ENCODE results near the gene TMEM54. TPM values are rescaled to one million over a fixed set of nuclear protein-coding genes. Genes with fewer than 3 reads are reported as not detected.

Gene TMEM54
- total and polyA plus RNA-seq, 10 of the 15 experiments (the other 5 are each of a cell fraction or from before 2014, with no cell fraction given), result 0.07 to 0.94 (median 0.56) TPM; not detected in 1

GRCh38 chr1:32881291-32881690, 19.9 kb downstream of the TMEM54 start:
- ATAC-seq, result no peak
- Histone ChIP-seq H3K9me3 (replicated peaks; ENCODE audit: control insufficient read depth, insufficient read depth, low read length) (no peaks in the 10 kb centered on the region), H3K9ac (ENCODE audit: control insufficient read depth, insufficient read depth, low read length) (no peak overlapping the region), H3K4me3 (no peak overlapping the region), H3K36me3 (ENCODE audit: control insufficient read depth in 2 of 2, insufficient read depth in 2 of 2, low read length in 1 of 2) (no peaks in the 10 kb centered on the region), H3K4me2 (ENCODE audit: control insufficient read depth, insufficient read depth) (no peak overlapping the region), H2AFZ (ENCODE audit: control insufficient read depth, low read depth, low read length) (no peak overlapping the region), H3K27me3 (replicated peaks in 1 of 2; ENCODE audit: control insufficient read depth in 2 of 2, insufficient read depth in 2 of 2, low read length in 1 of 2) (peaks cover 0 to 2% of the 10 kb centered on the region in 2 experiments; a peak in 3 of 4 replicates), H3K79me2 (ENCODE audit: control insufficient read depth, insufficient read depth, low read length) (no peaks in the 10 kb centered on the region), H3K27ac (ENCODE audit: control insufficient read depth, insufficient read depth) (no peak overlapping the region), H4K20me1 (ENCODE audit: control insufficient read depth, insufficient read depth) (no peaks in the 10 kb centered on the region), H3K4me1 (ENCODE audit: control insufficient read depth, insufficient read depth, low read length) (peaks cover 3% of the 10 kb centered on the region)
- intact Hi-C loops (cut with micrococcal nuclease; ENCODE audit: unreplicated experiment) (no loop called here), in situ Hi-C loops (cut with MboI) (no loop called here)
- no peak for DNase-seq (ENCODE audit: low read depth, low spot score)
- no TSS peak for BruUV-seq (replicated peaks)
- POLR2A ChIA-PET, result no interaction called here
- TF ChIP-seq MYB (IDR thresholded peaks at IDR 0.05; ENCODE audit: borderline replicate concordance, low read depth, low read length), result no peak
- no peak for TF ChIP-seq WRNIP1 (IDR thresholded peaks at IDR 0.05; ENCODE audit: borderline replicate concordance, low read depth, low read length)
- TF ChIP-seq SP1 (IDR thresholded peaks at IDR 0.05; ENCODE audit: low read depth, low read length), result no peak
- no peak for TF ChIP-seq SRF (IDR thresholded peaks at IDR 0.05; ENCODE audit: low read depth in 2 of 2, low read length in 2 of 2)
- no peak for TF ChIP-seq CBX5 (IDR thresholded peaks at IDR 0.05; ENCODE audit: low read depth)
- 18% methylated on average over 5 of the region's 5 CpGs for WGBS (ENCODE audit: insufficient coverage, insufficient replicate concordance, low lambda C conversion rate, missing lambda C conversion rate)
- SMC1A ChIA-PET (ENCODE audit: uncharacterized antibody, unreplicated experiment), result interaction anchor here (0.8 kb wide), 1 partner anchor 24 kb away, joined by 3 read pairs; no protein-coding TSS in a partner anchor
- no peak for FAIRE-seq
- CTCF ChIA-PET, result interaction anchor here (0.6 to 0.9 kb wide), 2 partner anchors 96 to 170 kb away, joined by 3 to 4 read pairs; no protein-coding TSS in a partner anchor
- RAD21 ChIA-PET (ENCODE audit: unreplicated experiment), result no interaction called here

GRCh38 chr1:32878637-32879041, 22.6 kb downstream of the TMEM54 start:
- POLR2A ChIA-PET, result interaction anchor here (0.6 kb wide), 1 partner anchor 196 kb away, joined by 5 read pairs; no protein-coding TSS in a partner anchor
- CTCF ChIA-PET, result interaction anchor here (0.6 to 1.4 kb wide), 6 partner anchors 38 to 667 kb away, joined by 3 to 11 read pairs (median 3); no protein-coding TSS in a partner anchor
- no peak for TF ChIP-seq CBX5 (IDR thresholded peaks at IDR 0.05; ENCODE audit: low read depth)
- TF ChIP-seq ELK1 (IDR thresholded peaks at IDR 0.05; ENCODE audit: low read depth, low read length), result no peak
- no peak for TF ChIP-seq EGR1 (IDR thresholded peaks at IDR 0.05; ENCODE audit: borderline replicate concordance in 1 of 2, low read depth in 2 of 2, low read length in 2 of 2)
- TF ChIP-seq IKZF1 (conservative IDR thresholded peaks at IDR 0.05), result no peak
- TF ChIP-seq TAF1 (IDR thresholded peaks at IDR 0.05; ENCODE audit: borderline replicate concordance, low read depth, low read length), result no peak
- TF ChIP-seq RCOR1 (conservative IDR thresholded peaks at IDR 0.05; ENCODE audit: low read depth, low read length), result no peak
- TF ChIP-seq CEBPB (IDR thresholded peaks at IDR 0.05; ENCODE audit: borderline replicate concordance in 1 of 2, low read depth in 2 of 2, low read length in 2 of 2), result no peak
- Histone ChIP-seq H3K27me3 (replicated peaks in 1 of 2; ENCODE audit: control insufficient read depth in 2 of 2, insufficient read depth in 2 of 2, low read length in 1 of 2) (no peaks in the 10 kb centered on the region), H3K9ac (ENCODE audit: control insufficient read depth, insufficient read depth, low read length) (no peak overlapping the region), H3K9me3 (replicated peaks; ENCODE audit: control insufficient read depth, insufficient read depth, low read length) (no peaks in the 10 kb centered on the region), H4K20me1 (ENCODE audit: control insufficient read depth, insufficient read depth) (no peaks in the 10 kb centered on the region), H3K4me1 (ENCODE audit: control insufficient read depth, insufficient read depth, low read length) (peaks cover 10% of the 10 kb centered on the region), H2AFZ (ENCODE audit: control insufficient read depth, low read depth, low read length) (no peak overlapping the region), H3K79me2 (ENCODE audit: control insufficient read depth, insufficient read depth, low read length) (no peaks in the 10 kb centered on the region), H3K36me3 (ENCODE audit: control insufficient read depth in 2 of 2, insufficient read depth in 2 of 2, low read length in 1 of 2) (no peaks in the 10 kb centered on the region), H3K4me2 (ENCODE audit: control insufficient read depth, insufficient read depth) (no peak overlapping the region), H3K27ac (ENCODE audit: control insufficient read depth, insufficient read depth) (no peak overlapping the region), H3K4me3 (no peak overlapping the region)
- ATAC-seq, result no peak
- no peak for FAIRE-seq
- RAD21 ChIA-PET (ENCODE audit: unreplicated experiment), result interaction anchor here (0.7 kb wide), 1 partner anchor 358 kb away, joined by 4 read pairs; no protein-coding TSS in a partner anchor
- in situ Hi-C loops (cut with MboI), result no loop called here
- no peak for DNase-seq (ENCODE audit: low read depth, low spot score)
- WGBS (ENCODE audit: insufficient coverage, insufficient replicate concordance, low lambda C conversion rate, missing lambda C conversion rate), result 40% methylated on average over 5 of the region's 5 CpGs
- intact Hi-C loops (cut with micrococcal nuclease; ENCODE audit: unreplicated experiment), result loop anchor here (10.0 kb wide), 1 partner anchor 354 kb away; no protein-coding TSS in a partner anchor
- SMC1A ChIA-PET (ENCODE audit: uncharacterized antibody, unreplicated experiment), result interaction anchor here (1.0 kb wide), 1 partner anchor 173 kb away, joined by 3 read pairs; no protein-coding TSS in a partner anchor
- BruUV-seq (replicated peaks), result no TSS peak

Measured in GM12878 (cell line).